GM19395 (cell line): ENCODE measurements around the gene BAG2.

Experiments
- ATAC-seq: cut with Tn5 transposase; IDR thresholded peaks from one replicate; pipeline ENCODE4 v1.9.1; 2021; ENCODE audit warnings: mild to moderate bottlenecking, moderate library complexity; ENCODE audit not compliant: unreplicated experiment

The BAG2 gene

GRCh38 chr6:57173886-57174510 lies 1.9 kb downstream of the BAG2 start:
- no peak for ATAC-seq

DNA sequence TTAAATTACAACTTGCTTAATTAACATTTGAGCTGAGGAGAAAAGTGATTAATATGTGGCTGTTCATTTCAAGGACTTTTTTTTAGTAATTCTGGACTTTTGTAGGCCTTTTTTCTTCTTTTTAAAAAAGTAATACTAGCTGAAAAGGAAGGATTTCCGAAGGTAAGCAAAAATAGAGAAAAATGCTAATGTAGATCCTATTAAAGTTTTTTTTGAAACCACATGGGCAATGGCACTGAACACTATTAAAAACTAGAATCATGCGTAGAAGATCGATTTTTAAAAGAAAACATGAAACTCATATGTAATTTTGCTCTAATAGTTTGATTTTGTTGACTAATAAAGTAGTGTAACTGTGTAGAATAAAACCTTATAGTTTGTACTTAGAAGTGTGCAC lies 2.4 kb downstream of the BAG2 start:
- no peak for ATAC-seq

GRCh38 chr6:57177545-57178265 lies 5.6 kb downstream of the BAG2 start:
- no peak for ATAC-seq

GRCh38 chr6:57180596-57180995 lies 8.5 kb downstream of the BAG2 start:
- no peak for ATAC-seq

DNA sequence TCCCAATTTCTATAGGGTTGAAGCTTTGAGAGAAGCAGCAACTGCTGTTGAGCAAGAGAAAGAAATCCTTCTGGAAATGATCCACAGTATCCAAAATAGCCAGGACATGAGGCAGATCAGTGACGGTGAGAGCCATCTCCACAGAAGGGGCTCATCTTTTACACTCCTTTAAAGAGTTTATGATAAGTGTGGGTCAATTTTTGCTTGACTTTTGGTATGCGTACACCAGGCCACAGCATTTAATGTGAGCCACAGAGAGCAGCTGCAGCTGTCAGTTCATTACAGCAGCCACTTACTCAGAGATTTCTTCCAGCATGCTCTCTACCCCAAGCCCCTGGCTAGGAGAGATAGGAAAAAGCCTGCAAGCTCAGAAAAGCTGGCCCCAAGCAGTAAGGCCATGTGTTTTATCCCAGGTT lies 9.9 kb downstream of the BAG2 start:
- no peak for ATAC-seq

DNA sequence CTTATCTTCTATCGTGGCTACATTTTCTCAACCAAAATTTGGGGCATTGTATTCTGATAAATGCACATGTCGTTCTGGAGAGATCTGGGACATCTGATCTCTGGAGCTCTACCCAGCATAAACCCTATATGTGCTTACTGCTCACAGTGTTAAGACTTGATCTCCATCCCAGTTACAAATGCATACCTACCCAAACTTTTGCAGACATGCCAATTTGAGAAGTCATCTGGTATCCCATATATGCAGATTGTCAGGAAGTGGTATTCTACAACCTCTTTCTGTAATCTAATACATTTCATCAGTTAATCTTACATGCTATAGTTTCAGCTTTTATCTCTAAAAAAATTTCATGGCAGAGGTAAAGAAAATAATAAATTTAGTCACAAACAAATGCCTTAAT lies 11.2 kb downstream of the BAG2 start:
- ATAC-seq = no peak

DNA sequence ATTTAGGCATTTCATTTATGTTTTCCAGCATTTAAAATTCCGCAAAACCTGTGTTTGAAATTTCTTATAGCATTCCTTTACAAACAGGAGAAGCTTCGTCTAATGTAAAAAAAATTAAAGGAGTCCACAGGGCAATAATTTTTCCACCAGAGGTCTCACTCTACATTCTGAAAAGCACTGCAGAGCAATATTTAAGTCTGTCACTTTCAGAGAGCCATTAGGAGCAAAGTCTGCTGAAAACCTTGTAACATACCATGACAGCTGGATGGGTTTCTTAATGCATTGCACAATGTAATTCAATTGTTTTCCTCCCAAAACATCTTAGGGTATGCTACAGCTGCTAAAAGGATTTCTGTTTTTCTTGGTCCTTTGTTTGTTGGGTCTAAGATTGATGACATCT lies 18.0 kb downstream of the BAG2 start:
- ATAC-seq = no peak

DNA sequence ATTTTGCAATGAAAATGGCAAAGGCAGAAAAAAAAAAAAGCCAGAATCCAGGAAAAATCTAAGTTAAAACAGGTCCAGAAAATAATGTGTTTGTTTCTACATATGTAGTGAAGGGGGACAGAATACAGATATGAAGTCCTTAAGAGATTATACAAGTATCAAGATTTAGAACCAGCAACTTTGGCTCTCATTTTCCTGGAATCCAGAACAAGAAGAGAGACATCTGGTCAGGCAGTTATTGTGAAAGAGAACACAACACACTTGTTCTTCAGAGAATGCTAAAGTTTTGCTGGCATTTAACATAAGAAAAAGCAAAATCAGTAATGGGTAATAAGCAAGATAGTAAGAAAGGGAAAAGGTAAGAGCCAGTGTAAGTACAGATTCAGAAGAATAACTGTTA lies 21.1 kb downstream of the BAG2 start:
- ATAC-seq = no peak

- ATAC-seq = no peak
Observed at GRCh38 chr6:57195457-57195856, 23.3 kb downstream of the BAG2 start.

DNA sequence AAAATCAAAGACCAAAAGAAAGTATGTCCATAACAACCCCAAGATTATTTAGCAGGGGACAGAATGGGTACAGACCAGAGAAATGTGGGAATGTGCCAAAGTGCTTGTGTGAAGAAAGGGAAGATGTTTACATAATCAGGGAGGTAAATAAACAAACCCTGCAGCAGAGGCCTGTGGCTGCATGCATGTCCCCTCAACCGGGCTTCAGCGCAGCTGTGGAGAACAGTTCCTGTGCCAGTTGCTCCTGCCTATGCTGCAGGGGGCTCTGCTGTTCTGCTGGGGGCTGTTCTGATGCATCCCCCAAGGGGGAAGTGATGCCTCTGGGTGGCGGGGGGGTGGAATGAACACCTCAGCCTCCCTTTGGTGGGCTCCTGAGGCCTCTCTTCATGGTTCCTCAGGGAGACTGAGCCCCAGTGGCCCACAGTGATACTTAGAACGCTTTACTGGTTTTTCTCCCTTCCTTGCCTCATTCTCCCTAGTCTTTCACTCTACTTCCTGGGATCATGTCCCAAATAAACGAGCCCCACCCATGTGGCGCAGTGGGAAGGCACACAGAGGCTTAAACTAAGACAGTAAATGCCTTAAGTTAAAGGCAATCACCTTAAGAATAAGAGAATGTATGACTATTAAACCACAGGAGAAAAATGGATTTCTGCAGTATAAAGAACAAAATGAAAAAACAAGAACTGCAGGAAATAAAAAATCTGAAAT lies 27.0 kb downstream of the BAG2 start:
- ATAC-seq = no peak

GRCh38 chr6:57201718-57202117 lies 29.6 kb downstream of the BAG2 start:
- no peak for ATAC-seq

DNA sequence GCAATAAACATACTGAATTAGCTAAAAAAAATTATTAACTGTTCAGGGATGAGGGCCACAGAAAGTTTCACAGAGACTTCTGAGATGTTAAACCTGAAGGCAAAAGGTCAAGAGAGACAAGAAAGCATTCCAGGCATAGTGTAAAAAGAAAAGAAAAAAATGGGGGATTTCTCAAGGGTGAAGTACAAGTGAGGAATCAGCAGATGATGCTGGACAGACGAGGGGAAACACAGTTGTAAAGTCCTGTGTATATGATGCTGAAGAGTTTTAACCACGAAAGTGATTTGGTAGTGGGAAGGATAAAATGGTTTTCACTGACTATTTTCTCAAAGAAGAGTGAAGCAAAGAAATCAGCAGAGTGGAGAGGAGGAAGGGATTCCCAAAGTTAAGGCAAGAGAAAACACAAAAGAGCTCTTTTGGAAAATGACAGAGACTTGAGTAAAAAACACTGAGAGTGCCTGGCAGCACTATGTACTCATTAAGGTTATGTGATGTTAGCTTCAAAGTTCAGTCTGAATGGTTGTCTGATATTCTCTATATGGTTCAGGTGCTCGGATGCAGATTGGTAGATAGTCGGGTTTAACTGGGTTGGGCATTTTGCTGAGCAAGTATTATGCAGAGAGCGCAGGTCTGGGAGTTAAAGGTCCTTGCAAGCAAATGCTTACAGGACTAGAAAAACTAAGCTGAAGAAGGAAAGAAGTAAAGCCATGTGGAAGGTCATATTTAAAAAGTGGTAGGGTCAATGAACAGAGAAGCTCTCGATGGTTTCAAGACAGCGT lies 33.6 kb downstream of the BAG2 start:
- ATAC-seq = no peak

DNA sequence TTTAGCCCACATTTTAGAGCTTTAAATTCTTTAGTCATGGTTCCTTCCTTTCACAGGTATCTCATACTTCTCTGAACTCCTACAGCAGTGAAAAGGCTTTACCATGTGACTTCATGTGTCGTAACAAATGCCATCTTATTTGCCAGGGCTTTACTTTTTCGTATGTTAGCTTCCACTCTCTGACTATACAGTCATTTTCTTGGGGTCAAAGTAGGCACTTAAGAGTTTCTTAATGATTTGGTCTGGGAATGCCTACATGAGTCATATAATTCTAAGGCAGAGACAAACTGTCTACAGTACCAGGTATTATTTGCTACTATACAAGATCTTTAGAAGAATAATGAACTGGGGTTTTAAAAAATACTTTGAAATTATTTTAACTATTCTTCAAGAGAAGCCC lies 35.0 kb downstream of the BAG2 start:
- ATAC-seq = no peak

DNA sequence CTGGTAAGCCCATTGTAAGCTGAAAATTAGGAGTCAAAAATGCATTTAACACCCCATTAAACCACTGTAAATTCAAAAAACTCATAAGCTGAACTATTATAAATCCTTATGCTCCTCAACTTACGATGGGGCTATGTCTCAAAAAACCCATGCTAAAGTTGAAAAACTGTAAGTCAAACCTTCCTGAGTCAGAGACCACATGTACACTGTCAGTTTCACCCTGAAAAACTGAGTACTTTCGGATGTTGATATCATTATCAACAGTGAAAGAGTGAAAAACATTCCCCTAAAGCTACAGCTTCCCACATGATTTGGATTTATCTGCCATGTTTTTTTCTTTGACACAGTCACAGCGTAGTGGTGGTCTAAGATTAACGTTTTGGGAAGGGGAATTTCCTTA lies 35.7 kb downstream of the BAG2 start:
- no peak for ATAC-seq

GRCh38 chr6:57209030-57209429 lies 36.9 kb downstream of the BAG2 start:
- ATAC-seq = no peak

DNA sequence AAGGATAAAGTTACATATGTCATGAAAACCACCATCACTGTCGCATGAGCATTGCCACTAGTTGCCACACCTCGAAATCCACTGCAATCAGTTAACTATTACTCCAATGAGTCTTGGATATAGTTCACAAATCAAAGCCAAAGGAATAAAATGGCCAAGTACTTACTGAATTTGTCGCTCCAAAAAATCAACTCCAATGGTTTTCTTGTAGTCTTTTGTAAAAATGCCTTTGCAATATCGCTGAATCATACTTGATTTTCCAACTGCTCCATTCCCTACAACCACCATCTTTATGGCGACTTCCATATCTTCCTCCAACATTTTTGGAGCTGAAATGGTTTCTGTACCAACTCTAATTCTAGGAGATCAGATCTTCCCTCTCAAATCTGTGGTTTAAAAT lies 37.9 kb downstream of the BAG2 start:
- no peak for ATAC-seq

- no peak for ATAC-seq
Observed at GRCh38 chr6:57215260-57215659, 43.1 kb downstream of the BAG2 start.

DNA sequence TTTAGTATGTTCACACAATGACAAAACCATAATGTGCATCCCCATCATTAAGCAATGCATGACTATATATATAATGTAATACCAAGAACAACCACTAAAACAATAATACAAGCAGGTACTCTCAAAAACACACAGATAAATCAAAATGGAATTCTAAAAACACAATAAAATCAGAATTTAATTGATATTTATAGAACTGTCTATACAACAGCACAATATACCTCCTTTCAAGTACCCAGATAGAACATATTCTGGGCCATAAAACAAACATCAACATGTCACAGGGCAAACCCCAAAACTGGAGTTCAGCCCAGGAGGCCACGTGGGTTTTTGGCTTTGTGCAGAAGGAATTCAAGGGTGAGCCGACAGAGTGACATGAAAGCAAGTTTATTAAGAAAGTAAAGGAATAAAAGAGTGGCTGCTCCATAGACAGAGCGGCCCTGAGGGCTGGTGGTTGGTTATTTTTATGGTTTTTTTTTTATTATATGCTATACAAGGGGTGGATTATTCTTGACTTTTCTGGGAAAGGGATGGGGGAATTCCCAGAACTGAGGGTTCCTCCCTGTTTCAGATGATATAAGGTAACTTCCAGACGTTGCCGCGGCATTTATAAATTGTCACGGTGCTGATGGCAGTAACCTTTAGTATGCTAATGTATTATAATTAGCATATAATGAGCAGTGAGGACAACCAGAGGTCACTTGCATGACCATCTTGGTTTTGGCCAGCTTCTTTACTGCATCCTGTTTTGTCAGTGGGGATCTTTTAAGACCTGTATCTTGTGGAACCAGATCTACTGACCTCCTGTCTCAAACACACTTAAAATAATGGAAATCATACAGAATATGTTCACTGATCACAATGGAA lies 44.3 kb downstream of the BAG2 start:
- no peak for ATAC-seq

GRCh38 chr6:57217270-57217669 lies 45.1 kb downstream of the BAG2 start:
- no peak for ATAC-seq

DNA sequence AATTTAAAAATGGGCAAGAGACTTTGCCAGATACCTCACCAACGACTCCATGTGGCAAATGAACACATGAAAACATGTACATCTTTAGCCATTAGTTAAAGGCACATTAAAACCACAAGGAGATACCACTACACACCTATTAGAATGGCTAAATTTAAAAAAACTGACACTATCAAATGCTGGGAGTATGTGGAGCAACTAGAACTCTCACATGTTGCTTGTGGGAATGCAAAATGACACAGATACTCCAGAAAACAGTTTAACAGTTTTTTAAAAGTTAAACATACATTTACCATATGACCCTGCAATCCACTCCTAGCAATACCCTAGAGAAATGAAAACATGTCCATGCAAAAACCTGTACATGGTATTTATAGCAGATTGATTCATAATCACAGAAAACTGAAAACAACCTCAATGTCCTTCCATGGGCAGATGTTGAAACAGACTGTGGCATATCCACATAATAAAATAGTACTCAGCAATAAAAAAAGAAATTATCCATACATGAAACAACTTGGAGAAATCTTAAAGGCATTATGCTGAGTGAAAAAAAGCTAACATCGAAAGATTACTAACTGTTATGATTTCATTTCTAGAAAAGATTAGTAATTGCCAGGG lies 48.1 kb downstream of the BAG2 start:
- no peak for ATAC-seq
